Measurements from ENCODE around the gene MTFR1L.

Gene MTFR1L

DNA sequence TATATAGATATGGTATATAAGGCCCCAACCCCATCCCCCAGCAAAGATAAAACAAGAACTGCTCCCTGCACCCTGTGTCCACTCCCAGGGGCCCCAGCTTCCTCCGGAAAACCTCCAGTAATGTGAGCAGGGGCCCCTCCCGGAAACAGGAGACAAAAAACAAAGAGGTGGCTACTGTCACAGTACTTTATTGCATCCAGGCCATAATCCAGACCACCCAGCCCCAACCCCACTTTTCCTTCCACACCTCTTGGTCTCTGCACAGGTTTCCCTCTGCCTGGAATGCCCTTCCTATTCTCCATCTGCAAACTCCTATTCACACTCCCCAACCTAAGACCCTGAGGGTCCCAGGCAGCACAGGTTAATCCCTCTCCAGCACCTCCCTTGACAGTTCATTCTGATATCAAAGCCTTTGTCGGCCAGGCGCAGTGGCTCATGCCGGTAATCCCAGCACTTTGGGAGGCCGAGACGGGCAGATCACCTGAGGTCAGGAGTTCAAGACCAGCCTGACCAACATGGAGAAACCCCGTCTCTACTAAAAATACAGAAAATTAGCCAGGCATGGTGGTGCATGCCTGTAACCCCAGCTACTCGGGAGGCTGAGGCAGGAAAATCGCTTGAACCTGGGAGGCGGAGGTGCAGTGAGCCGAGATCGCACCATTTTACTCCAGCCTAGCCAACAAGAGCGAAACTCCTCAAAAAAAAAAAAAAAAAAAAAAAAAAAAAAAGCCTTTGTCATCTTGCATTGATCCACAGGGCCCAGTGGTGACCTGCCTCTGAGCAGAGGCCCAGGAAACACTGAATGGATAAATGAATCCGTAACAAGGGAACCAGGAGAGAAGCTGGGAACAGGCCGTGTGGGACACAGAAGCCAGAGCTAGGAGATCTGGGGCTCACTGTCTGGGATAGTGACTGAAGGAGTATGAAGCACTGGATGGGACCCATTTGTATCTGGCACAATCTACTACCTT lies 41.8 kb downstream of the MTFR1L start:
- Histone ChIP-seq H3K4me1 (ENCODE audit: insufficient read depth, low read length) (peaks cover 9% of the 10 kb centered on the region), H3K9me3 (ENCODE audit: low read length) (no peaks in the 10 kb centered on the region), H3K4me3 (ENCODE audit: low read depth in 1 of 2, low read length in 2 of 2) (no peak overlapping the region), H3K9ac (ENCODE audit: low read length) (no peak overlapping the region), H3K36me3 (ENCODE audit: insufficient read depth, low read length) (peaks cover 13% of the 10 kb centered on the region), H3K27me3 (ENCODE audit: control insufficient read depth in 1 of 2, insufficient read depth in 2 of 2, low read length in 2 of 2) (no peaks in the 10 kb centered on the region), H3K27ac (ENCODE audit: low read depth, low read length) (no peak overlapping the region)

GRCh38 chr1:25862785-25863485 lies 43.2 kb downstream of the MTFR1L start:
- Histone ChIP-seq H3K27me3 (ENCODE audit: control insufficient read depth in 1 of 2, insufficient read depth in 2 of 2, low read length in 2 of 2) (no peaks in the 10 kb centered on the region), H3K9me3 (ENCODE audit: low read length) (no peaks in the 10 kb centered on the region), H3K9ac (ENCODE audit: low read length) (no peak overlapping the region), H3K4me3 (ENCODE audit: low read depth in 1 of 2, low read length in 2 of 2) (no peak overlapping the region), H3K27ac (ENCODE audit: low read depth, low read length) (no peak overlapping the region), H3K36me3 (ENCODE audit: insufficient read depth, low read length) (peaks cover 14% of the 10 kb centered on the region), H3K4me1 (ENCODE audit: insufficient read depth, low read length) (peaks cover 9% of the 10 kb centered on the region)

DNA sequence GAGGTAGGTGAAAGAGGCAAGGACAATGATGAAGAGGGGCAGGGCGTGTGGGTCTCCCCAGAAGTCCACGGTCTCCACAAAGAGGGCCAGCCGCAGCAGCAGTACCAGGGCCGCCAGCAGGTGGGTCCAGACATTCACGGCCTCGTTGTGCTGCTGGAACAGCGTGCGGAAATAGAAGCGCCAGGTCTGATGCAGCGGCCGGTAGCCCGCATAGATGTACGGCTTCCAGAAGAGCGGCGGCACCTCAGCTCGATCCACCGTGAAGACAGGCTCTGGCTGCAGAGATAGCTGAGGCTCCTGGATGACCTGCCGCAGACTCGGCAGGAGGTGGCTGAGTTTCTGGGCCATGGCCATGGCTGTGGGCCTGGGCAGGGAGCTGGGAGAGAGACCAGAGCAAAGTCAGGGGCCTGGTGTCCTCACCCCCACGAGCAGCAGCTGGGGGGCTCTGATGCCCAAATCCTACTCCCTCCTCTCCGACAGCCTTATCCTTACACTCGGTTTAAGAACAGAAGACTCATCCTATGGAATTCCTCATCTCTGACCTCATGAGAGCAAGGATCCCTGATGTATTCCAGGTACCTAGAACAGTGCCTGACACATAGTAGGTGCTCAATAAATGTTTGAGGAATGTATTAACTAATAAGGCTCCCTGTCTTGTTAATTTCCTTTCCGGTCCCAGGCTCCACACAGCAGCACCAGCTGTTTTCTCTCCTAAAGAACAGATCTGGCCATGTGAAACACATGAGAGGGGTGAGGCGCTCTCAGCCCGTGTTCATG lies 43.9 kb downstream of the MTFR1L start:
- Histone ChIP-seq H3K36me3 (ENCODE audit: insufficient read depth, low read length) (peaks cover 18% of the 10 kb centered on the region), H3K9me3 (ENCODE audit: low read length) (no peaks in the 10 kb centered on the region), H3K4me1 (ENCODE audit: insufficient read depth, low read length) (peaks cover 5% of the 10 kb centered on the region), H3K4me3 (ENCODE audit: low read depth in 1 of 2, low read length in 2 of 2) (no peak overlapping the region), H3K27ac (ENCODE audit: low read depth, low read length) (no peak overlapping the region), H3K27me3 (ENCODE audit: control insufficient read depth in 1 of 2, insufficient read depth in 2 of 2, low read length in 2 of 2) (no peaks in the 10 kb centered on the region), H3K9ac (ENCODE audit: low read length) (no peak overlapping the region)

DNA sequence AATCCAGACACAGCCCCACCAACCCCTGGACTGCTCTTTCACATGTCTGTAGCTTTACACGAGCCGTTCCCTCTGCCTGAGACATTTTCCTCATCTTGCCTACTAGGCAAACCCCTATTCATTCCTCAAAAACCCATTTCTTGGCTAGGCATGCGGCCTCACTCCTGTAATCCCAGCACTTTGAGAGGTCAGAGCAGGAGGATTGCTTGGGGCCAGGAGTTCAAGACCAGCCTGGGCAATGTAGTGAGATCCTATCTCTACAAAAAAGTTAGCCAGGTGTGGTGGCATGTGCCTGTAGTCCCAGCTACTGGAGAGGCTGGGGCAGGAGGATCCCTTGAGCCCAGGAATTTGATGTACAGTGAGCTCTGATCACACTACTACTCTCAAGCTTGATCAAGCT lies 44.7 kb downstream of the MTFR1L start:
- Histone ChIP-seq H3K36me3 (ENCODE audit: insufficient read depth, low read length) (peaks cover 18% of the 10 kb centered on the region), H3K9me3 (ENCODE audit: low read length) (no peaks in the 10 kb centered on the region), H3K27ac (ENCODE audit: low read depth, low read length) (no peak overlapping the region), H3K4me3 (ENCODE audit: low read depth in 1 of 2, low read length in 2 of 2) (no peak overlapping the region), H3K4me1 (ENCODE audit: insufficient read depth, low read length) (no peaks in the 10 kb centered on the region), H3K9ac (ENCODE audit: low read length) (no peak overlapping the region), H3K27me3 (ENCODE audit: control insufficient read depth in 1 of 2, insufficient read depth in 2 of 2, low read length in 2 of 2) (no peaks in the 10 kb centered on the region)

- Histone ChIP-seq H3K36me3 (ENCODE audit: insufficient read depth, low read length) (peaks cover 23% of the 10 kb centered on the region), H3K4me3 (ENCODE audit: low read depth in 1 of 2, low read length in 2 of 2) (no peak overlapping the region), H3K9me3 (ENCODE audit: low read length) (no peaks in the 10 kb centered on the region), H3K9ac (ENCODE audit: low read length) (no peak overlapping the region), H3K27ac (ENCODE audit: low read depth, low read length) (no peak overlapping the region), H3K27me3 (ENCODE audit: control insufficient read depth in 1 of 2, insufficient read depth in 2 of 2, low read length in 2 of 2) (no peaks in the 10 kb centered on the region), H3K4me1 (ENCODE audit: insufficient read depth, low read length) (peaks cover 5% of the 10 kb centered on the region)
Observed at GRCh38 chr1:25866288-25866687, 46.5 kb downstream of the MTFR1L start.

DNA sequence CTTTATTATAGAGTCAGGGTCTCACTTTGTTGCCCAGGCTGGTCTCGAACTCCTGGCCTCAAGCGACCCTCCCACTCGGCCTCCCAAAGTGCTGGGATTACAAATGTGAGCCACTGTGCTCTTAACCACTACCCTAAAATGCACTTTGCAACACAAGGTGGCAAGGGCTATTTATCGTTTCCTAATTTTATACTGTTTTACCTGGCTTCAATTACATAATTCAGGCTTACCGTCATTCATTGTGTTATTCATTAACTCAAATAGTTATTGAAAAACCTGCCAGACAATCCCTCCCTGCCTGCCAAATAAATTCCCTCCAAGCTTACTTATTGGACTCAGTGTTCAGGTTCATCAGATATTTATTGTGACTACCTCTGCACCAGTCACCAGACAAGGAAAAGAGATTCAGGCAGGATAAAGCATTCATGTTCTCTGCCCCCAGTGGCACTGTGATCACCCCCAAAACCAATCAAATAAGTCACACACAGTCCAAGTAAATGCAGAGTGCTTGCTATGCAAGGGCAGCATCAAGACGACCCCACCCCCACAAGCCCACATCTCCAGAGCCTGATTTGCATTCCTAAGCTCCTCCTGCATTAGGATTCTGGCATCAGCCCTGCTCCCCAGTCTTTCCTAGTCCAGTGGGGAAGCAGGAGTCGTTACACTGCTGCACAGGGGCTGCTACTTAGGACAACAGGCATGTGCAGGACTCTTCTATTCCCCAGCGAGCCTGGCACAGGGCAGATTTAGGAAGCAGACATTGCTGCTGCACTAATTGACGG lies 47.6 kb downstream of the MTFR1L start:
- no peak overlapping the region for H3K4me3 ChIP-seq (ENCODE audit: low read depth in 1 of 2, low read length in 2 of 2)
- no peak overlapping the region for H3K9ac ChIP-seq (ENCODE audit: low read length)
- no peak overlapping the region for H3K27ac ChIP-seq (ENCODE audit: low read depth, low read length)
- H3K27me3 ChIP-seq (ENCODE audit: control insufficient read depth in 1 of 2, insufficient read depth in 2 of 2, low read length in 2 of 2), result no peaks in the 10 kb centered on the region
- H3K4me1 ChIP-seq (ENCODE audit: insufficient read depth, low read length), result peaks cover 16% of the 10 kb centered on the region
- no peaks in the 10 kb centered on the region for H3K9me3 ChIP-seq (ENCODE audit: low read length)
- peaks cover 23% of the 10 kb centered on the region for H3K36me3 ChIP-seq (ENCODE audit: insufficient read depth, low read length)

- H3K4me1 ChIP-seq (ENCODE audit: insufficient read depth, low read length), result peaks cover 24% of the 10 kb centered on the region
- H3K27me3 ChIP-seq (ENCODE audit: control insufficient read depth in 1 of 2, insufficient read depth in 2 of 2, low read length in 2 of 2), result no peaks in the 10 kb centered on the region
- H3K36me3 ChIP-seq (ENCODE audit: insufficient read depth, low read length), result peaks cover 10% of the 10 kb centered on the region
- H3K9ac ChIP-seq (ENCODE audit: low read length), result no peak overlapping the region
- no peak overlapping the region for H3K27ac ChIP-seq (ENCODE audit: low read depth, low read length)
- H3K9me3 ChIP-seq (ENCODE audit: low read length), result no peaks in the 10 kb centered on the region
- H3K4me3 ChIP-seq (ENCODE audit: low read depth in 1 of 2, low read length in 2 of 2), result no peak overlapping the region
Observed at GRCh38 chr1:25869909-25870606, 50.3 kb downstream of the MTFR1L start.

DNA sequence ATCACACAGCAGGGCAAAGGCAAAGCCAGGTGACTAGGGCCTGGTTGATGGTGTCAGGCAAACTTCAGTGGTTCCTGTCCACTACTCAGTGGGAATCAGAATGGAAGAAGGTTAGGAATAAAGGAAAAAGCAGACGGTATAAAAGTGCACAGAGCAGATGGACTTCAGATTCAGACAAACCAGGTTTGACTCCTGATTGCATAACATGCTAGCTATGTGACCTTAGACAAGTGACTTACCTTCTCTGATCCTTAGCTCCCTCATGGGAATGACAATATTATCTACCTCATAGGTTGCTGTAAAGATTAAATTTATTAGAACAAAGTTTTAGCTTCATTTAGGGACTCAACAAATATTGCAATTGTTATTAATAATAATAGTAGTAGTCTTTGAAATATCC lies 50.9 kb downstream of the MTFR1L start:
- Histone ChIP-seq H3K9me3 (ENCODE audit: low read length) (no peaks in the 10 kb centered on the region), H3K27me3 (ENCODE audit: control insufficient read depth in 1 of 2, insufficient read depth in 2 of 2, low read length in 2 of 2) (no peaks in the 10 kb centered on the region), H3K4me1 (ENCODE audit: insufficient read depth, low read length) (peaks cover 24% of the 10 kb centered on the region), H3K27ac (ENCODE audit: low read depth, low read length) (no peak overlapping the region), H3K4me3 (ENCODE audit: low read depth in 1 of 2, low read length in 2 of 2) (no peak overlapping the region), H3K36me3 (ENCODE audit: insufficient read depth, low read length) (peaks cover 10% of the 10 kb centered on the region), H3K9ac (ENCODE audit: low read length) (no peak overlapping the region)

GRCh38 chr1:25871086-25871703 lies 51.4 kb downstream of the MTFR1L start:
- no peaks in the 10 kb centered on the region for H3K27me3 ChIP-seq (ENCODE audit: control insufficient read depth in 1 of 2, insufficient read depth in 2 of 2, low read length in 2 of 2)
- no peaks in the 10 kb centered on the region for H3K9me3 ChIP-seq (ENCODE audit: low read length)
- H3K4me1 ChIP-seq (ENCODE audit: insufficient read depth, low read length), result peaks cover 28% of the 10 kb centered on the region
- no peak overlapping the region for H3K4me3 ChIP-seq (ENCODE audit: low read depth in 1 of 2, low read length in 2 of 2)
- H3K36me3 ChIP-seq (ENCODE audit: insufficient read depth, low read length), result peaks cover 10% of the 10 kb centered on the region
- H3K9ac ChIP-seq (ENCODE audit: low read length), result no peak overlapping the region
- no peak overlapping the region for H3K27ac ChIP-seq (ENCODE audit: low read depth, low read length)
